ENCODE results near the gene GYPE. TPM values are rescaled to one million over a fixed set of nuclear protein-coding genes. Genes with fewer than 3 reads are reported as not detected.
"Not testable (repeated sequence)": the region's sequence is repeated elsewhere in the genome, so short reads cannot be mapped to it uniquely, and the experiment has no call there.

The GYPE gene
- total RNA-seq, 5 donors from 2014 or later (not counting 1 experiment from before 2014, with no cell fraction given): 0.21 to 2.3 (median 0.56) TPM

GRCh38 chr4:143857391-143858336 lies 47.7 kb downstream of the GYPE start:
- H3K27me3 Mint-ChIP-seq; H3K4me1 ChIP-seq (ENCODE audit: control insufficient read depth in 1 of 2, extremely low read depth in 1 of 2, insufficient read depth in 2 of 2, low read length in 2 of 2); H3K27ac ChIP-seq (ENCODE audit: low read length); H3K4me3 ChIP-seq (ENCODE audit: control insufficient read depth in 1 of 2, extremely low read depth in 1 of 2, low read length in 1 of 2); H3K9me3 Mint-ChIP-seq; ATAC-seq (replicated peaks in 1 of 4); DNase-seq; H3K27ac Mint-ChIP-seq; H3K27me3 ChIP-seq (replicated peaks in 1 of 2; ENCODE audit: control insufficient read depth in 2 of 2, extremely low read depth in 1 of 2, insufficient read depth in 2 of 2, low read length in 1 of 2); H3K36me3 ChIP-seq (ENCODE audit: control insufficient read depth in 2 of 2, extremely low read depth in 1 of 2, insufficient read depth in 1 of 2, low read length in 1 of 2); H3K36me3 Mint-ChIP-seq; H3K4me3 Mint-ChIP-seq; H3K9me3 ChIP-seq; POLR2A ChIA-PET; CTCF ChIA-PET; H3K4me1 Mint-ChIP-seq: not testable (repeated sequence)
- WGBS (ENCODE audit: insufficient coverage): 100% methylated on average over 1 of the region's 6 CpGs

- H3K4me1 ChIP-seq (ENCODE audit: control insufficient read depth in 1 of 2, extremely low read depth in 1 of 2, insufficient read depth in 2 of 2, low read length in 2 of 2); H3K27me3 ChIP-seq (replicated peaks in 1 of 2; ENCODE audit: control insufficient read depth in 2 of 2, extremely low read depth in 1 of 2, insufficient read depth in 2 of 2, low read length in 1 of 2); H3K27me3 Mint-ChIP-seq; H3K4me3 ChIP-seq (ENCODE audit: control insufficient read depth in 1 of 2, extremely low read depth in 1 of 2, low read length in 1 of 2); H3K36me3 ChIP-seq (ENCODE audit: control insufficient read depth in 2 of 2, extremely low read depth in 1 of 2, insufficient read depth in 1 of 2, low read length in 1 of 2); ATAC-seq (replicated peaks in 1 of 4); H3K4me3 Mint-ChIP-seq; H3K27ac Mint-ChIP-seq; H3K9me3 ChIP-seq; H3K36me3 Mint-ChIP-seq; POLR2A ChIA-PET; H3K9me3 Mint-ChIP-seq; DNase-seq; H3K27ac ChIP-seq (ENCODE audit: low read length); CTCF ChIA-PET; H3K4me1 Mint-ChIP-seq: not testable (repeated sequence)
- 60% methylated on average over 1 of the region's 6 CpGs for WGBS (ENCODE audit: insufficient coverage)
These were observed 49.3 kb downstream of the GYPE start for GRCh38 chr4:143856017-143856557.

- CTCF ChIA-PET; H3K27me3 ChIP-seq (replicated peaks in 1 of 2; ENCODE audit: control insufficient read depth in 2 of 2, extremely low read depth in 1 of 2, insufficient read depth in 2 of 2, low read length in 1 of 2); POLR2A ChIA-PET; H3K9me3 ChIP-seq; H3K4me3 Mint-ChIP-seq; H3K36me3 ChIP-seq (ENCODE audit: control insufficient read depth in 2 of 2, extremely low read depth in 1 of 2, insufficient read depth in 1 of 2, low read length in 1 of 2); ATAC-seq (replicated peaks in 1 of 4); H3K36me3 Mint-ChIP-seq; H3K4me1 ChIP-seq (ENCODE audit: control insufficient read depth in 1 of 2, extremely low read depth in 1 of 2, insufficient read depth in 2 of 2, low read length in 2 of 2); H3K27ac Mint-ChIP-seq; H3K4me1 Mint-ChIP-seq; H3K4me3 ChIP-seq (ENCODE audit: control insufficient read depth in 1 of 2, extremely low read depth in 1 of 2, low read length in 1 of 2); H3K27me3 Mint-ChIP-seq; H3K9me3 Mint-ChIP-seq; DNase-seq; H3K27ac ChIP-seq (ENCODE audit: low read length): not testable (repeated sequence)
- 13% methylated on average over 2 of the region's 4 CpGs for WGBS (ENCODE audit: insufficient coverage)
These were observed 50.7 kb downstream of the GYPE start for GRCh38 chr4:143854645-143855044.

- H3K36me3 Mint-ChIP-seq; H3K36me3 ChIP-seq (ENCODE audit: control insufficient read depth in 2 of 2, extremely low read depth in 1 of 2, insufficient read depth in 1 of 2, low read length in 1 of 2); CTCF ChIA-PET; H3K27ac Mint-ChIP-seq; H3K9me3 Mint-ChIP-seq; H3K9me3 ChIP-seq; H3K4me3 ChIP-seq (ENCODE audit: control insufficient read depth in 1 of 2, extremely low read depth in 1 of 2, low read length in 1 of 2); H3K27me3 Mint-ChIP-seq; H3K27me3 ChIP-seq (replicated peaks in 1 of 2; ENCODE audit: control insufficient read depth in 2 of 2, extremely low read depth in 1 of 2, insufficient read depth in 2 of 2, low read length in 1 of 2); DNase-seq; H3K4me3 Mint-ChIP-seq; H3K27ac ChIP-seq (ENCODE audit: low read length); ATAC-seq (replicated peaks in 1 of 4); H3K4me1 Mint-ChIP-seq; H3K4me1 ChIP-seq (ENCODE audit: control insufficient read depth in 1 of 2, extremely low read depth in 1 of 2, insufficient read depth in 2 of 2, low read length in 2 of 2); POLR2A ChIA-PET: not testable (repeated sequence)
- 86% methylated on average over 2 of the region's 2 CpGs for WGBS (ENCODE audit: insufficient coverage)
These were observed 56.1 kb downstream of the GYPE start for GRCh38 chr4:143849296-143849695.

GRCh38 chr4:143843506-143843832 lies 61.9 kb downstream of the GYPE start:
- H3K4me3 Mint-ChIP-seq; H3K36me3 Mint-ChIP-seq; H3K36me3 ChIP-seq (ENCODE audit: control insufficient read depth in 2 of 2, extremely low read depth in 1 of 2, insufficient read depth in 1 of 2, low read length in 1 of 2); H3K27ac Mint-ChIP-seq; H3K4me3 ChIP-seq (ENCODE audit: control insufficient read depth in 1 of 2, extremely low read depth in 1 of 2, low read length in 1 of 2); H3K4me1 ChIP-seq (ENCODE audit: control insufficient read depth in 1 of 2, extremely low read depth in 1 of 2, insufficient read depth in 2 of 2, low read length in 2 of 2); H3K27ac ChIP-seq (ENCODE audit: low read length); H3K4me1 Mint-ChIP-seq; POLR2A ChIA-PET; H3K27me3 Mint-ChIP-seq; ATAC-seq (replicated peaks in 1 of 4); H3K9me3 ChIP-seq; H3K9me3 Mint-ChIP-seq; DNase-seq; CTCF ChIA-PET; H3K27me3 ChIP-seq (replicated peaks in 1 of 2; ENCODE audit: control insufficient read depth in 2 of 2, extremely low read depth in 1 of 2, insufficient read depth in 2 of 2, low read length in 1 of 2): not testable (repeated sequence)
- WGBS (ENCODE audit: insufficient coverage): no CpG with 5 or more reads among the region's 1 CpG

- H3K36me3 Mint-ChIP-seq; H3K4me1 Mint-ChIP-seq; H3K27ac Mint-ChIP-seq; DNase-seq; POLR2A ChIA-PET; H3K27me3 Mint-ChIP-seq; ATAC-seq (replicated peaks in 1 of 4); H3K9me3 ChIP-seq; H3K27ac ChIP-seq (ENCODE audit: low read length); H3K9me3 Mint-ChIP-seq; H3K36me3 ChIP-seq (ENCODE audit: control insufficient read depth in 2 of 2, extremely low read depth in 1 of 2, insufficient read depth in 1 of 2, low read length in 1 of 2); H3K4me1 ChIP-seq (ENCODE audit: control insufficient read depth in 1 of 2, extremely low read depth in 1 of 2, insufficient read depth in 2 of 2, low read length in 2 of 2); H3K4me3 ChIP-seq (ENCODE audit: control insufficient read depth in 1 of 2, extremely low read depth in 1 of 2, low read length in 1 of 2); CTCF ChIA-PET; H3K27me3 ChIP-seq (replicated peaks in 1 of 2; ENCODE audit: control insufficient read depth in 2 of 2, extremely low read depth in 1 of 2, insufficient read depth in 2 of 2, low read length in 1 of 2); H3K4me3 Mint-ChIP-seq: not testable (repeated sequence)
- WGBS (ENCODE audit: insufficient coverage): no CpG with 5 or more reads among the region's 3 CpGs
These were observed 62.5 kb downstream of the GYPE start for GRCh38 chr4:143842624-143843505.
